Testis (tissue), 3 donors: ENCODE results near the gene TXNDC5. TPM values are rescaled to one million over a fixed set of nuclear protein-coding genes. Genes with fewer than 3 reads are reported as not detected.

ENCODE experiments used
- DNase-seq: peaks from one replicate; pipeline ENCODE4 v3.0.0-alpha.2; 2019
- H3K27ac ChIP-seq, 2 donors: fragments of 200-600 bp; sonication (generic); one replicate each; pipeline ENCODE4 v1.5.1; 2019
- H3K27me3 ChIP-seq: fragments of 200-600 bp; sonication (generic); one replicate; pipeline ENCODE4 v1.5.1; 2019
- H3K36me3 ChIP-seq: fragments of 200-600 bp; sonication (generic); one replicate; pipeline ENCODE4 v1.5.1; 2017; ENCODE audit warnings: low read depth; ENCODE audit errors: missing control alignments
- H3K4me1 ChIP-seq: fragments of 200-600 bp; sonication (generic); one replicate; pipeline ENCODE4 v1.5.1; 2019
- H3K4me3 ChIP-seq, 2 donors: fragments of 200-600 bp; sonication (generic); one replicate each; pipeline ENCODE4 v1.5.1; 2017 to 2019
- H3K9me3 ChIP-seq: fragments of 200-600 bp; sonication (generic); one replicate; pipeline ENCODE4 v1.5.1; 2017
- CTCF ChIP-seq, 3 experiments: fragments of 450-650 bp in 2 of 3; fragments of 200-600 bp in 1 of 3; sonication (generic) in 1 of 3; IDR thresholded peaks; one replicate each; pipeline ENCODE4 v1.5.1; 2016 to 2019; ENCODE audit warnings: antibody characterized with exemption in 3 of 3, mild to moderate bottlenecking in 2 of 3, moderate library complexity in 1 of 3
- POLR2A ChIP-seq: fragments of 450-650 bp; IDR thresholded peaks from one replicate; pipeline ENCODE4 v1.6.1; 2017; ENCODE audit warnings: antibody characterized with exemption, mild to moderate bottlenecking, moderate library complexity
- WGBS, 2 donors: methylation state at CpG; one replicate each; pipeline ENCODE4 v1.1.5; 2018; 5-methylcytosine and 5-hydroxymethylcytosine counted together
- intact Hi-C: fragments of 100-400 bp; cut with DNase I; formaldehyde crosslinking; loops from one replicate; pipeline ENCODE4 v1.15.1; 2023; ENCODE audit warnings: low total_unique reads
- polyA plus RNA-seq: library from polyadenylated mRNA; stranded (reverse); fragments of 350-450 nt; fragmentation: Illumina TruSeq; extraction: RNeasy Lipid Tissue Mini Kit (QIAGEN cat#74804); gene quantifications from one replicate; pipeline ENCODE4 v1.2.3, GENCODE V29; 2014; ENCODE audit warnings: low read depth, low replicate concordance; ENCODE audit not compliant: insufficient read depth
- total RNA-seq, 2 donors: library from RNA; depleted of rRNA; stranded (reverse); fragments of >200 nt; gene quantifications; one replicate each; pipeline ENCODE4 v1.2.3, GENCODE V29; 2016

The TXNDC5 gene
- total and polyA plus RNA-seq, 3 donors from 2014 or later, result 56.5 to 98.7 (median 67.0) TPM

GRCh38 chr6:7897461-7898192, 13.0 kb downstream of the TXNDC5 start:
- Histone ChIP-seq H3K27ac (no peak overlapping the region), H3K36me3 (no peaks in the 10 kb centered on the region), H3K4me3 (no peak overlapping the region), H3K27me3 (no peaks in the 10 kb centered on the region), H3K9me3 (no peaks in the 10 kb centered on the region), H3K4me1 (no peaks in the 10 kb centered on the region)
- TF ChIP-seq CTCF (IDR thresholded peaks at IDR 0.05) (no peak), POLR2A (no peak)
- DNase-seq, result no peak
- WGBS, 2 donors, result 91 to 96% methylated on average over 9 of the region's 9 CpGs
- intact Hi-C loops, result no loop called here

GRCh38 chr6:7896465-7896987, 14.1 kb downstream of the TXNDC5 start:
- intact Hi-C loops, result no loop called here
- Histone ChIP-seq H3K27ac (no peak overlapping the region), H3K4me1 (no peaks in the 10 kb centered on the region), H3K9me3 (no peaks in the 10 kb centered on the region), H3K36me3 (no peaks in the 10 kb centered on the region), H3K27me3 (no peaks in the 10 kb centered on the region), H3K4me3 (no peak overlapping the region)
- DNase-seq, result no peak
- 95 to 98% methylated on average over 6 of the region's 6 CpGs for WGBS, 2 donors
- no peak for TF ChIP-seq POLR2A
- no peak for TF ChIP-seq CTCF (IDR thresholded peaks at IDR 0.05)

- WGBS, 2 donors, result 85 to 95% methylated on average over 4 to 7 of the region's 7 CpGs
- no peak for TF ChIP-seq POLR2A
- no peak for TF ChIP-seq CTCF (IDR thresholded peaks at IDR 0.05)
- Histone ChIP-seq H3K4me3 (no peak overlapping the region), H3K4me1 (no peaks in the 10 kb centered on the region), H3K27me3 (no peaks in the 10 kb centered on the region), H3K27ac (no peak overlapping the region), H3K36me3 (no peaks in the 10 kb centered on the region), H3K9me3 (no peaks in the 10 kb centered on the region)
- DNase-seq, result no peak
- intact Hi-C loops, result no loop called here
These were observed 15.5 kb downstream of the TXNDC5 start for GRCh38 chr6:7895125-7895423.

- WGBS, 2 donors, result 83 to 87% methylated on average over 13 of the region's 13 CpGs
- intact Hi-C loops, result no loop called here
- no peak overlapping the region for H3K27ac ChIP-seq
These were observed 16.1 kb downstream of the TXNDC5 start for GRCh38 chr6:7894262-7895124.

More at GRCh38 chr6:7894262-7895124, 16.1 kb downstream of the TXNDC5 start:
- Histone ChIP-seq H3K27me3 (no peaks in the 10 kb centered on the region), H3K36me3 (no peaks in the 10 kb centered on the region), H3K4me1 (no peaks in the 10 kb centered on the region), H3K4me3 (no peak overlapping the region), H3K9me3 (no peaks in the 10 kb centered on the region)
- TF ChIP-seq CTCF (IDR thresholded peaks at IDR 0.05), result no peak
- no peak for TF ChIP-seq POLR2A
- DNase-seq, result no peak
